Measurements from ENCODE around the gene FREY1.

DNA sequence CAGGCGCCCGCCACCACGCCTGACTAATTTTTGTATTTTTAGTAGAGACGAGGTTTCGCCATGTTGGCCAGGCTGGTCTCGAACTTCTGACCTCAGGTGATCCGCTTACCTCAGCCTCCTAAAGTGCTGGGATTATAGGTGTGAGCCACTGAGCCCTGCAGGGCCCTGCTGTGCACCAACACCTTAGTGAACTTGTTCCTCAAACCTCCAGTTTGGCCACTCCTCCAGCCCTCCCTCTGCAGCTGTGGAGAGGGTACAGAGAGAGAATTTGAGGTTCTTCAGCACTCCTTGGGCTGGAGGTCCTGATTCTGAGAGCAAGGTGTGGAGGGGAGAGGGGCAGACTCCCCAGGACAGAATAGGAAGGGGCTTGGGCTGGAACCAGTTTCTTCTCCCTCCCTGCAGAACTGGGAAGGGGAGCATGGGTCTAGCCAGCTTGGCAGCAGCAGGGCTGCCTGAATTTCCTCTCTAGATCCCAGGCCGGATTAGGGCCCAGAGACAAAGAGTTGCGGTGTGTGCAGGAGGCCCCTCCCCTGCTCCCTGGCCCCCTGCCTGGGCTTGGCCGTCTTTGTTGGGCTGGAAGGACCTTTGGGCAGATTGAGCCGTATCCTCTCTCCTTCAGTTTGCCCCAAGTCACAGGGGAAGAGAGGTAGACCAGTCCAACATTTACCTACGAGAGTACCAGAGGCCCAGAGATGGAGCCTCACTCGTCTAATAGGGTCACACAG is 12.9 kb upstream of the FREY1 start:
- TF ChIP-seq POLR2A (IDR thresholded peaks at IDR 0.05) (no peak), POLR2AphosphoS5 (IDR thresholded peaks at IDR 0.05) (no peak), EP300 (IDR thresholded peaks at IDR 0.05) (no peak)
- TF ChIP-seq, protein P1, sequence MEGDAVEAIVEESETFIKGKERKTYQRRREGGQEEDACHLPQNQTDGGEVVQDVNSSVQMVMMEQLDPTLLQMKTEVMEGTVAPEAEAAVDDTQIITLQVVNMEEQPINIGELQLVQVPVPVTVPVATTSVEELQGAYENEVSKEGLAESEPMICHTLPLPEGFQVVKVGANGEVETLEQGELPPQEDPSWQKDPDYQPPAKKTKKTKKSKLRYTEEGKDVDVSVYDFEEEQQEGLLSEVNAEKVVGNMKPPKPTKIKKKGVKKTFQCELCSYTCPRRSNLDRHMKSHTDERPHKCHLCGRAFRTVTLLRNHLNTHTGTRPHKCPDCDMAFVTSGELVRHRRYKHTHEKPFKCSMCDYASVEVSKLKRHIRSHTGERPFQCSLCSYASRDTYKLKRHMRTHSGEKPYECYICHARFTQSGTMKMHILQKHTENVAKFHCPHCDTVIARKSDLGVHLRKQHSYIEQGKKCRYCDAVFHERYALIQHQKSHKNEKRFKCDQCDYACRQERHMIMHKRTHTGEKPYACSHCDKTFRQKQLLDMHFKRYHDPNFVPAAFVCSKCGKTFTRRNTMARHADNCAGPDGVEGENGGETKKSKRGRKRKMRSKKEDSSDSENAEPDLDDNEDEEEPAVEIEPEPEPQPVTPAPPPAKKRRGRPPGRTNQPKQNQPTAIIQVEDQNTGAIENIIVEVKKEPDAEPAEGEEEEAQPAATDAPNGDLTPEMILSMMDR (IDR thresholded peaks at IDR 0.05) = no peak

All from stomach (tissue), 4 donors.